Dedifferentiated amniotic fluid mesenchymal stem cell (primary cell): ENCODE measurements around the gene MAGI1.
"Not testable (repeated sequence)": the region's sequence is repeated elsewhere in the genome, so short reads cannot be mapped to it uniquely, and the experiment has no call there.

Experiments
- DNase-seq: peaks from one replicate; pipeline ENCODE4 v3.0.0-alpha.2; 2016; ENCODE audit errors: extremely low spot score

The MAGI1 gene

DNA sequence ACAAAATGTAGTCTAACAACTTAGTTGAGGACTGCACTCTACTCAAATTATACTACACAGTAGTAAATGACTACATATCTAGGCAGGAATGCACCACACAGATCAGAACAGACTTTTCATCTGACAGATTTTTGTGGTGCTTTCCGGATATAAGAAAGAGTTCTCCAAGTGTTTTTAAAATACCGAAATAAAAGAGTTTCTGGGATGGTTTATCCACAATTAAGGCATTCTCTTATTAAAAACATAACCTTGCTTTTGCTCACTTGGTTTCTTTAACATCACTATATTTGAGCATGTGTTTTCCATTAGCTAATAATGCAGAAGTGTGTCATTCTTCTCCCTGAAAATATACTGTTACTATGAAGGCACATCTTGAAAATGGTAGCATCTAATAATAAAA is 132.9 kb downstream of the MAGI1 start:
- DNase-seq: peak; percentile 40

DNA sequence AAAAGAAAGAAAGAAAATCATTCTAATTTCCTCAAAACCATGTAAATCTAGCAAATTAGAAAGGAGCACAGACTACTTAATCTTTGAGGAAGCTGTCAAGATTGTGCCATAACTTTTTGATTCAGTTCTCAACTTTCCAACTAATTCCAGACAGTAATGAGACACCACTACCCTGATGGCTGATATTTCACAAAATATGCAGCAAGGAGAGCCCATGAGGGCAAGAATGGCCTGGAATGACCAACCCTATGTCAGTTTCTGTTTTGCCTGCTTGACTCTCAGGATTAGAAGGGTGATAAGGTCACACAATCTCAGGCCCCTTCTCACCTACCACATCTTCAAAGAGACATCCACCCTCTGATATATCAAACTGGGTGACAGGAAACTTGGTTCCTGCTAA is 134.7 kb downstream of the MAGI1 start:
- no peak for DNase-seq

DNA sequence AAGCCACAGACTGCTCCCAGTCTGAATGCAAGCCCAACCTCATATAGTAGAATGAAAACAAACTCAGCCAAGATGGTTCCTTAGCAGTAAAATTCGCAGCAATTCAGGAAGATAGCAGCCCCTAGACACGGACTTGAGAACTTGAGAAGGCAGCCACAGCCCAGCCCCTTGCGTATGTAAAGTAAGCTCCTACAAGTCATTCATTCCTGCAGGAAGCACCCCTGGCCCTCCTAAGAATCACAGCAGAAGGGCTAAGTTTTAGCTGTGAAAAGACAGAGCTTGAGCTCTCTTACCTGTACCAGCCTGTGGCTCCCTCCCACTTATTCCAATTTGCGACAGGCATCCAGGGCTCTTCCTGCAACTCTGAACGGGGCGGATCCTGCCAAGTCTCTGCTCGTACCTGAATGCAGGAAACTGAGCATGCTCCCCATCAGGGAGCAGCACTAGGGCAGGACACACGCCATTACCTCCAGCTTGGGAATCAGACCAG is 136.4 kb downstream of the MAGI1 start:
- DNase-seq: no peak

DNA sequence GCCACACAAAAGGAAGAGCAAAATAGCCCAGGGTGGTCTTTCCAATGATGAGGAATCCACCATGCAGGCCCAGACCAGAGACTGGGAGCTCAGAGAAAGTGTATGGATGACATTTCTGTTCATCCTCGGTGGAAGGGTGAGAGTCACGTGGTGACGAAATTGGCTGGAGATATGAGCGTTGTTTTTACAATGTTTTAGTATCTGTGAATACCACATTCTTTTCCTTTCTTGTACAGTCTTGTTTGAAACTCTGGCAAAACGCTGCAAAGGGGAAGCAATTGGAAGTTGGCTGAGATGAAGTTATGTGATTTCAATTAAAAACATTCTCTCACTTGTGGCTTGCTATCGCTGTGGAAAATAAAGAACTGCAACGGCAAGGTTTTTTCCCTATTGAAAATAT is 137.5 kb downstream of the MAGI1 start:
- DNase-seq: no peak

DNA sequence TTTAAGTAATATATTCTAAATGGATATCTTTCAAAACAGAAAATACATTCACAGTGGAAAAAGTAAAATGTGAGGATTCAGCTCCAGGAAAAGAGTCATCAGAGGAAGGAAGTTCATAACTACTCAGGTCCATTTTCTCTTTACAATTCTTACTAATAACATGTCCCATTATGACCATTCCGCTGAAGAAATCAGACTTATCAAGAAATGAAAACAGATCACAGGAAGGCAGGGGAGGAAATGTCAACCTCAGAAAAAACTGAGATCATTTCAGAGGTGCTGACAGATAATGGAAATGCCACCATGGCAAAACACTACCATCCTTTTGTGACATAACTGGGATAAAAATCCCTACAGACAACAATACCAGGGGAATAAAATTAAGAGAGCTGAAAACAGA is 139.5 kb downstream of the MAGI1 start:
- no peak for DNase-seq

DNA sequence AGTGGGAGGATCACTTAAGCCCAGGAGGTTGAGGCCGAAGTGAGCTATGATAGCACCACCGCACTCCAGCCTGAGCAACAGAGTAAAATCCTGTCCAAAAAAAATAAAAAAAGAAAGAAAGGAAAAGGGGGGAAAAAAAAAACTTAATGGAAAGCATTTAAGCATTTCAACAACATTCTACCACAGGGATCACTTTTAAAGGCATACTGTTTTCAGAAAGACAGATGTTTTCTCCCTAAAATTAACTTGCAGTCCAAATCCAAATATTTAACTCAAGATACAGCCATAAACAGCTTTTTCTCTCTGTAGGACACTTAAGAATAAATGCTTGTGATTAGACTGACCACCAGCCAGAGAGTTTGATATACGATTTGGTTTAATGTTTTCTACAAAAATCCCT is 141.0 kb downstream of the MAGI1 start:
- no peak for DNase-seq

DNA sequence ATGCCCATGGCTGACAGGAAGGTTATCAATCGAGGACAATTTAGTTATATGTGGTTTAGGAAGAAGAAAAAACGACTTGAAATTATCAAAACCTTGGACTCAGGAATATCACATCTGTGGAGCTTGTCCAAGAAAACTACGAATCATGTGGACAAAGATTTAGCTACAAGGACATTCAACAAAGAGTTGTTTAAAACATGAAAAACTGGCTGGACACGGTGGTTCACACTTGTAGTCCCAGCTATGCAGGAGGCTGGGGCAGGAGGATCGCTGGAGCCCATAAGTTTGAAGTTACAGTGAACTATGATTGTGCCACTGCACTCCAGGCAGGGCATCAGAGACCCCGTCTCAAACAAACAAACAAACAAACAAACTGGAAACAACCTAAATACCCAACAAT is 142.4 kb downstream of the MAGI1 start:
- DNase-seq: no peak

DNA sequence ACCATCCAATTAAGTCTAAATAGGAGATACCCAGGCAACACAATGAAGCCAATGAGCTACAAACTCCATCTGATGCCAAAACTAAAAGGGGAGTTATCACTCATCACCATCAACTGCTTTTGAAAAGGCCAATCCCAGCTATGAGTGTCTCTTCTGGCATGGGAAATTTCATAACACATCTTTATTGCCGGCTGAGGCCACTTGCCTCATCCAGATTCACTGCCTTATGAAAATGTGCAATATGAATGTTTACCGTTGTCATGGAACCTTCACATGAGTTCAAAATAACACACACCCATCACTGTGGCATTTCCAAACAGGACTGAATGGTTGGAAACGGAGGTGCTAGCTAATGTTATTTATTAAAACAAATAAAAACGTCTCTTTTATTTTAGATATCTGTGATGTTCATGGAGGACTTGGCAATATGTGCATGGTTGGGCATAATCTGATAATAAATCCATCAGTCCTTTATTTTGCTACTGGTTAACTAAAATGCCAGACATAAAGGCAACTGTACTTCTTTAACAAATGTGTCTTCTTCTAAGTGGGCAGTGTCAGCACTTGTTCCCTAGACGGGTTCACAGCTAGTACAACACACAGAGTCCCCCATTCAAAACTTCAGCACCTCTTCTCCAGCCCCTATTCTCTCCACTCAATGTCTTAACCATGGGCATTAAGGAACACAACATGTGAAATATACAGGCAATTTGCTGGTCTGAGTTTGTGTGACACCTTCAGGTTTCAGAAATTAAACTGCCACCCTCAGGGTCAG is 143.9 kb downstream of the MAGI1 start:
- no peak for DNase-seq

DNA sequence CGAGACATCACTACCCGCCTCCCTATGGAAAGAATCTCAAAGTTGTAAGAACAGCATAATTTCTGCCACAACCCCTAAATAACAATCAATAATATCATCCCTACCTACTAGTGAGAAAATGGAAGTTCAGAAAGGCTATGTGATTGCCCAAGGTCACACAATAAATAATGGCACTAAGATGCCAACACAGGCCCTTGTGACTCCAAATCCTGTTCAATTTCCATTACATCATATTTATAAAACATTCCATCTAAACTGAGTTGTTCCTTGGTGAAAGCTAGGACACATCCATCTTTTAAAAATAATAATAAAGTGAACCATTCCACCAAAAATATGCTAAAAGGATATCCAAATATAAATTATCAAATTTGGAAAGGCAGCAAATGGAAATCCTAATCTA is 144.6 kb downstream of the MAGI1 start:
- DNase-seq: no peak

DNA sequence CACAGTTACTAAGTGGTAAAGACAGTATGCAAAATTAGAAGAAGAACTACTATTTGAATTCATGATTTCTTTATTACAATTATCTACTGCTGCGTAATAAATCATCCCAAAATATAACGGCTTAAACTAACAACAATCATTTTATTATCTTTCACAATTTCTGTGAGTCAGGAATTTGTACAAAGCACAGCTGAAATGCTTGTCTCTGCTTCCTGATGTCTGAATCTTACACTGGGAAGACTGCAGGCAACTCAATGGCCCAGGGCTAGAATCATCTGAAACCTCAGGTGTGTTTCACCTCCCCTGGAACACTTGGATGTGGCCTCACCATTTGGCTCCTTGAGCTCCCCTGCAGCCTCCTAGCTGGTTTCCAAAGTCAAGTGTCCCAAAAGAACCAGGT is 145.1 kb downstream of the MAGI1 start:
- DNase-seq: no peak

DNA sequence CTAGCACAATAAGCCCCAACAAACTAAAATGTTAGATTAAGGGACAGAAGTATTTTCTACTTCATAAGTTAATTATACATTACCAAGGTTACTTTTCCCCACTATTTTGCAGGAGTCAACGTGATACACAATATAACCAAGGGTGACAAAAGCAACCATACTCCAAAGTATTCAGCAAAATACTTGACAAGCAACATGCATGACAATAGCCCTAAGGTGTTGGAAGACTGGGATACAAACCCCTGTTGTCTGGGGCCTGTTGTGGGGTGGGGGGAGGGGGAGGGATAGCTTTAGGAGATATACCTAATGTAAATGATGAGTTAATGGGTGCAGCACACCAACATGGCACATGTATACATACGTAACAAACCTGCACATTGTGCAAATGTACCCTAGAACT is 147.2 kb downstream of the MAGI1 start:
- DNase-seq: not testable (repeated sequence)

DNA sequence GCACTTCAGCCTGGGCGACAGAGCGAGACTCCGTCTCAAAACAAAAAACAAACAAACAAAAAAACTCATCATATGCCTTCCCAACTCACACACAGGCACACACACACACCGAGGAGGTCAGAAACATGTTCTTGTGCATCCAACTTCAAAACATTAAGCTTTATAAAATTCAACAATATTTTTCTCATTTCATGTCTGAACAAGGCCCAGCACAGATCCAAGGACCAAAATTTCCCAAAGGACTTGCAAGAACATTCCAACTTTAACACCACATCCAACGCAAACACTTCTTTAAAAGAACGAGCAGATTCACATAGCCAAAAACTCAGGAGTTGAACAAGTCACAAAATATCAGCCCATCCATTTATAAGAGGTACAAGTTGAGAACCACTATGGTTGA is 148.4 kb downstream of the MAGI1 start:
- DNase-seq: no peak

DNA sequence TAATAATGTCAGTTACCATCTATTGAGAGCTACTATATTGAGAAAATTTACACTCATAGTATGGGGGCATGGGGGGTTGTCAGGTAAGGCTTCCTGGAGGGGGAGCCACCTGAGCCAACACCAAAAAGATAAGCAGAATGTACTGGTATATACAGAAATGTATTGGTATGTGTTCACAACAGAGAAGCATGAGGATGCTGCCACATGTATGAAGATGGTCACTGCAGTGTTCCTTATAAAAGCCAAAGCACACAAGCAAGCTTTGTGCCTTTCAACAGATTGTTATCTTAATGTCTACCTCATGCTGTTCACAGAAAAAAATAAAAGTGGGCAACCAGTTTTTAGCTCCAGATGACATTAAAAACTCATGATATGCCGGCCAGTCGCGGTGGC is 149.0 kb downstream of the MAGI1 start:
- DNase-seq: no peak

DNA sequence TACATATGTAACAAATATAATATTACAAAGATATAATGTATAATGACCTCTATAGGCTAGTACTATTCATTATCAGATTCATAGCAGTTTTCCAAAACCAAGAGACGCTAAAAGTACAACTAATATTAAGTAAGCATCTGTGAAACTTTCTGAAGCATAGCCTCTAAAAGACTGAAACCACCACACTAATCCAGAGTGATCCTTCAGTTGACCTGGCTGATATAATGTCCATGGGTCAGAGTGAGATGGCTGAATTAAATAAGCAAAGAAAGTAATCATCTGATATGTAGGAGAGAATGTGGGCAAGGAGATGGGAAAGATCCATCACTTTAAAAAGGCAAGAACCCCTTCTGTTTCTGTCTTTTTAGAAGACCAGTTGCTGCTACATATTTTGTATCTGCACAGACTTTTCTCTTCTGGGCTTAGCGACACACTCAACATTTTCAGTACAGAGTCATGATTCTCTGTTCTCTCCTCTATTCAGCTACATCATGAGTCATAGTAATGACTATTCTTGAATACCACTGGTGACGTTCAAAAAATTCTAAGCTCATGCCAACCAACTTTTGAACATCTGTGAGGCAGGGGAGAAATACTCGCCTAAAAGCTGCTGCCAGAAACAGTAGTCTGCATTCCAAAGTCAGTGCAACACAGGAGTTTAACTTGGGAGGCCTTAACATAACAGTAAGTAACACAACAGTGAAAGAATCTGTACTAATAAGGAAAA is 149.6 kb downstream of the MAGI1 start:
- peak; percentile 97 for DNase-seq

DNA sequence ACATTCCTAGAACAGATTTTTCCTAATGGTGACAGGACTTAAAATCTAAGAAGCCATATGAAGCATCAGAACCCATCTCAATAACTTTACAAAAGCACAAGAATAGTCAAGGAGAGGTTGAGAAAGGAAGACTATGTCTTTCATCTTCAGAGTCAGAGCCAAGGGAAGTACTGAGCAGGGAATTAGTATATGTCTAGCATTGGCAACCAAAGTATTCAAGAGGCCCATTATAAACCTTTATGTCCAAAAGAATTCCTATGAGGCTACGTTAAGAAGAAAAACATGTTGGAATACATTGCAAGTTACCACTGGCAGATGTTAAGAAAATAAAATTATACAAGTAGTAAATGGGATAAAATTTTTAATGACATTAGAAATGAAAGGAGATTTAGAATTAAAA is 150.5 kb downstream of the MAGI1 start:
- no peak for DNase-seq

DNA sequence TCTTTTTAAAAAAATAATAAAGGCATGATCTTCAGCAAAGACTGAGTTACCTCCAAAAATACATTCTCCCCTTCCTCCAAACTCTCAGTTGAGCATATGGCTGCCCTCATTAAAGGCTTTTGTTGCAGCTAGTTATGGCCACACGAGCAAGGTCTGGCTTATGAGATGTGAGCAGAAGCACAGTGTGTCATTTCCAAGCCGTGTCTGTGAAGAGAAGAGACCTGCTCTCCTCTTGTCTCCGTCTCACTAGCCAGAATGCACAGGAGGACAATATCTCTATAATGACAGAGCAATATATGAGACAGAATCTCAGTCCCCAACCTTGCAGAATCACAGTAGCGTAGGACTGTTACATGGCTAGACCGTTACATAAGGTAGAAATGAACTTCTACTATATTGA is 152.3 kb downstream of the MAGI1 start:
- no peak for DNase-seq

DNA sequence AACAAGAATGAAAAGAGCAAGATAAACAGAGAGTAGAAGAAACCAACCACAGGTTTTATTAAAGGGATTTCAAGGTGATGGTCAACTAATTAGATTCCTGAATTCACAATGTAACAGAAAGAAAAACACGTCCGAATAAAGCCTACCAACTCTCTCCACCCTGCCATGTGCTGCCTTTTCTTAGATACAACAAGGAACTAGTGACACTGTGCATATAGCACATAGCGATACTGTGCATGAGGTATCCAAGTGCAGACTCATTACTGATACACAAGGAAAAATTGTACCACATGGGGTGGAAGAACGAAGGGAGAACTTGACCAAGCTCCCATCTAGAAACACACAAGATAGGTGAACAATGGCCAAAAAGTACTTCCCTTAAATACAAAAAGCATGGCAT is 154.6 kb downstream of the MAGI1 start:
- no peak for DNase-seq

DNA sequence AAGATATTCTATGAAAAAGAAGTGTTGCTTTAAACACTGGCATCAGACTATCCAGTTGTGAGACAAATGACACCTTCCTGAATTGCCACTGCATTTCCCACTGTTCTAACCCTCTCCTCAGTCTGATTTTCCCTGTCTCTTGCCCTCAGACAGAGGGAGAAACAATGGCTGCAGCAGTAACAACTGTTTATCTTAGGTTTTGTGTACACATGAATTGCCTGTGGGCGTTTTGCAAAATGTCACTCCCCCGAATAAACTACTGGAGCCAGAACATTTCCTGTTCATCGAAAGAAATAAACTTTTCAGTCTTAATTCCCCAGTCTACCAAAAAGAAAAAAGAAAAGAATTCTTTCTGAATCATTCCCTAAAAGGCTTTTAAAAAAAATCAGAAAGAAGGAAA is 155.1 kb downstream of the MAGI1 start:
- DNase-seq: no peak

DNA sequence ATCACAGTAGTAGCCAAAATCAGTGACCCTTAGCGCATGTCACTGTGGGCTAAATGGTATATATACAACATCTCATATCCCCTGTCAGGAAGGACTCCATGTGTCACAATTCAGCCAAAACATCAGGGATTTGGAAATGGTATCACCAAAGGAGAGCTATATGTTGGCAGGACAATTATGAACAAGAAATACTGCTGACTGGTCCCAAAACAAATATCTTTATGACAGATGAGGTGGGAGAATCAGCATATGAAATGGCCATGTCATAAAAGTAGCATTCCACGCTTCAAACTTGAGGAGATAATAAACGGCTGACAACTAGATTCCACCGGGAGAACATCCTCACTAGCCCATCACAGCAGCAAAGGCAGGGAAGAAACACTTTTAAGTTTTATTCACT is 158.4 kb downstream of the MAGI1 start:
- DNase-seq: no peak

DNA sequence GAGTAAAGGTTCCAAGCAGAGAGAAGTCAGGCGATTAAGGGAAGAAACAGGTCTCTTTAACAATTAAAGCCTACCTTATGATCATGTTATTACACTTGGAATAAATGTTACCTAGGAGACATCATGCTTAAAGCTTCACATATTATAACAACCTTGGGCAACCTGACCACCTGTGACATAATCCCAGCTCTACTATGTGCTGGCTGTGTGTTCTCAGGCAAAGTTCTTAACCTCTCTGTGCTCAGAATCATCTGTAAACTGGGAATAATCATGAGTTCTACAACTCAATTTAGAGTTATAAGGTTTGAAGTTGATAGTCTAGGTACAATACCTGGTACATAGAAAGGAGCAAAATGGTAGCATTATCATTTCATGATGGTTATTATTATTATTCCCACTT is 159.3 kb downstream of the MAGI1 start:
- DNase-seq: no peak

DNA sequence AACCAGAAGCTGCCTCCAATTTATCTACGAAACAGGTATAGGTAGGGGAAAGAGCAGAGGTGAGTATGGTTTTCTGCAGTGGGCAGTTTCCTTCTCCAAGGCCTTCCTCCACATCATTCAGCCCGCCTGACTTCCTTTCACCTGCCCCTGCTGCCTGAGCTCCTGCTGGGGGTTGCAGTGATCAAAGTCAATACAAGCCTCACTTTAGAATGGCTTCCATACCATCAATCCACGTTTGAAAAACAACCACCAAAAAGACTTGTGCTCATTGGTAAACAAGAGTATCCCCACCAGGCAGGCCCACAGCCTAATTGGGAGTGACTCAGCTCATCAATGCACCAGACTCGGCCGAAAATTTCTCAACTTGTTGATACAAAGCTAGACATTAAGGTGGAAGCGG is 159.9 kb downstream of the MAGI1 start:
- no peak for DNase-seq

DNA sequence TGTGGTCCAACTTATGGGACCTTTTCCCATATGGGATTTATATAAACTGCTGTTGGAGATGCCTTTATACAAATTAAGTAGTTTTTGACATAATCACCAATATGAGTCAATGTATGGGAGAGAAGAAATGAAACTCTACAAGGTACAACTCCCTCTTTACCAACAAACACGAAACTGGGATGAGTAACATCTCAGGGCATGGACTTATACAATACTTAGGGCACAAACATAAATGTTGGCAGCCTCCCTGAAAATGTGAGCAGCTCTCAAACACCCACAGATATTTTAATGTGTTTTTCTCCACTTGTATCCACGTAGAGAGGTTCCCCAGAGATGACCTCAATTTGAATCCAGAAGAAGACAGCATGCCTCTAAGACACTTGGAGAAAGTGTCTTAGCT is 161.6 kb downstream of the MAGI1 start:
- DNase-seq: no peak

DNA sequence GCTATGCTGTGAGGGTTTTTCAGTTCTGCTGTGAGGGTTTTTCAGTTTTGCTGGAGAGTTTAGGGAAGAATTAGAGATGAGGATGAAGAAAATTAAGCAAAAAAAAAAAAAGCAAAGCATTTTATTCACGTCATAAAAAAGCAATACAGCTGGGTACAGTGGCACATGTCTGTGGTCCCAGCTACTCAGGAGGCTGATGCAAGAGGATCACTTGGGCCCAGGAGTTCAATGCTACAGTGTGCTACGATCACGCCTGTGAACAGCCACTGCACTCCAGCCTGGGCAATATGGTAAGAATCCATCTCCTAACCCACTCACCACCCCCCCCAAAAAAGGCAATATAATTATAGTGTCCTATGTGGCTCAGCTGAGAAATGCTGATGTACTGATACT is 162.7 kb downstream of the MAGI1 start:
- no peak for DNase-seq
